22Rv1 (cell line): Measurements from ENCODE around the gene TPM4.

Source experiments
- H3K27ac ChIP-seq: fragments of 450-650 bp; 2 replicates; pipeline ENCODE4 v1.5.1; 2017
- CTCF ChIP-seq: fragments of 450-650 bp; IDR thresholded peaks from 2 replicates; pipeline ENCODE4 v1.5.1; 2017; ENCODE audit warnings: mild to moderate bottlenecking
- ZFX ChIP-seq: fragments of 450-650 bp; IDR thresholded peaks from 2 replicates; pipeline ENCODE4 v1.6.1; 2017; ENCODE audit warnings: antibody characterized with exemption, borderline replicate concordance

The TPM4 gene

GRCh38 chr19:16124953-16125352 lies 48.7 kb downstream of the TPM4 start:
- H3K27ac ChIP-seq: no peak overlapping the region
- TF ChIP-seq CTCF: no peak
- TF ChIP-seq ZFX: no peak

GRCh38 chr19:16125737-16126495 lies 49.6 kb downstream of the TPM4 start:
- TF ChIP-seq ZFX: no peak
- no peak for TF ChIP-seq CTCF
- H3K27ac ChIP-seq: no peak overlapping the region

- no peak overlapping the region for H3K27ac ChIP-seq
Observed at GRCh38 chr19:16127080-16127479, 50.8 kb downstream of the TPM4 start.

GRCh38 chr19:16127776-16128371 lies 51.6 kb downstream of the TPM4 start:
- TF ChIP-seq CTCF (no peak), ZFX (no peak)
- H3K27ac ChIP-seq: no peak overlapping the region

More at GRCh38 chr19:16127080-16127479, 50.8 kb downstream of the TPM4 start:
- TF ChIP-seq CTCF (no peak), ZFX (no peak)

GRCh38 chr19:16131648-16132047 lies 55.4 kb downstream of the TPM4 start:
- TF ChIP-seq CTCF: no peak
- TF ChIP-seq ZFX: no peak
- H3K27ac ChIP-seq: no peak overlapping the region

GRCh38 chr19:16133818-16134217 lies 57.5 kb downstream of the TPM4 start:
- TF ChIP-seq ZFX: no peak
- TF ChIP-seq CTCF: no peak

GRCh38 chr19:16134510-16134909 lies 58.2 kb downstream of the TPM4 start:
- no peak for TF ChIP-seq CTCF
- TF ChIP-seq ZFX: no peak
- H3K27ac ChIP-seq: no peak overlapping the region

More at GRCh38 chr19:16133818-16134217, 57.5 kb downstream of the TPM4 start:
- H3K27ac ChIP-seq: no peak overlapping the region
